IMR-90 (cell line): Measurements from ENCODE around the gene LSG1. TPM values are rescaled to one million over a fixed set of nuclear protein-coding genes. Genes with fewer than 3 reads are reported as not detected.
A peak's percentile ranks its signal among the peaks of the same experiment; 100 is the strongest.

Experiments used
- ATAC-seq: fragments of 200-7000 bp; cut with Tn5 transposase; 2 replicates; pipeline ENCODE4 v1.9.1; 2020; ENCODE audit warnings: low read depth, mild to moderate bottlenecking, moderate library complexity
- BruUV-seq: library from RNA; stranded (reverse); fragments of 400-500 nt; replicated peaks from 2 replicates; lab custom pipeline; 2021; lab: Mats Ljungman, UMichigan
- CTCF ChIA-PET: fragments of 300-600 bp; formaldehyde crosslinking; extraction: SDS; loops from one replicate; lab custom pipeline; 2021; ENCODE audit warnings: antibody characterized with exemption; lab: Yijun Ruan, JAX
- POLR2A ChIA-PET: fragments of 300-600 bp; sonication (Branson Sonifier 250); formaldehyde crosslinking; loops from one replicate; lab custom pipeline; 2022; ENCODE audit warnings: antibody characterized with exemption; ENCODE audit not compliant: unreplicated experiment; lab: Charles Lee
- DNase-seq: peaks from one replicate; pipeline ENCODE4 v3.0.0; 2013
- H2AFZ ChIP-seq: replicated peaks from 2 replicates; pipeline ENCODE3; 2013; ENCODE audit warnings: low read length, mild to moderate bottlenecking; ENCODE audit not compliant: poor library complexity
- H2AK5ac ChIP-seq: 2 replicates; pipeline ENCODE4 v1.6.1; 2013; ENCODE audit warnings: low read depth, low read length, inconsistent platforms
- H2AK9ac ChIP-seq: replicated peaks from 2 replicates; pipeline ENCODE3; 2013; ENCODE audit warnings: mild to moderate bottlenecking, low read depth, low read length, moderate library complexity; ENCODE audit not compliant: poor library complexity
- H2BK120ac ChIP-seq: 2 replicates; pipeline ENCODE4 v1.6.1; 2013; ENCODE audit warnings: low read depth, low read length, inconsistent platforms
- H2BK15ac ChIP-seq: 3 replicates; pipeline ENCODE4 v1.6.1; 2013; ENCODE audit warnings: low read depth, low read length, inconsistent platforms
- H2BK20ac ChIP-seq: 2 replicates; pipeline ENCODE4 v1.6.1; 2013; ENCODE audit warnings: low read depth, mild to moderate bottlenecking, inconsistent platforms, low read length, moderate library complexity
- H2BK5ac ChIP-seq: 2 replicates; pipeline ENCODE4 v1.6.1; 2013; ENCODE audit warnings: mild to moderate bottlenecking, low read depth, low read length, inconsistent platforms; ENCODE audit not compliant: poor library complexity, severe bottlenecking
- H3K14ac ChIP-seq: replicated peaks from 2 replicates; pipeline ENCODE4 v1.6.1; 2013; ENCODE audit warnings: low read depth, low read length, inconsistent platforms
- H3K18ac ChIP-seq: 2 replicates; pipeline ENCODE4 v1.6.1; 2013; ENCODE audit warnings: low read depth, low read length, control low read depth
- H3K23ac ChIP-seq: 2 replicates; pipeline ENCODE4 v1.6.1; 2013; ENCODE audit warnings: low read depth, low read length, inconsistent platforms
- H3K27ac ChIP-seq: 2 replicates; pipeline ENCODE4 v1.5.1; 2013; ENCODE audit warnings: mild to moderate bottlenecking, control low read depth, low read length; ENCODE audit not compliant: insufficient read depth
- H3K27me3 ChIP-seq: 2 replicates; pipeline ENCODE4 v1.6.1; 2013; ENCODE audit warnings: low read length; ENCODE audit not compliant: control insufficient read depth, insufficient read depth
- H3K36me3 ChIP-seq: 2 replicates; pipeline ENCODE4 v1.6.1; 2013; ENCODE audit warnings: low read length, mixed read lengths; ENCODE audit not compliant: control insufficient read depth, insufficient read depth
- H3K4ac ChIP-seq: 2 replicates; pipeline ENCODE4 v1.6.1; 2013; ENCODE audit warnings: low read depth, low read length, inconsistent platforms
- H3K4me1 ChIP-seq: 2 replicates; pipeline ENCODE4 v1.6.1; 2013; ENCODE audit warnings: low read length, mixed read lengths; ENCODE audit not compliant: control insufficient read depth, insufficient read depth
- H3K4me2 ChIP-seq: 2 replicates; pipeline ENCODE4 v1.6.1; 2013; ENCODE audit warnings: low read depth, mild to moderate bottlenecking, control low read depth, low read length, moderate library complexity
- H3K4me3 ChIP-seq: 2 replicates; pipeline ENCODE4 v1.5.1; 2013; ENCODE audit warnings: low read depth, mild to moderate bottlenecking, control low read depth, low read length, moderate library complexity; ENCODE audit not compliant: insufficient read depth
- H3K56ac ChIP-seq: 2 replicates; pipeline ENCODE4 v1.6.1; 2013; ENCODE audit warnings: low read length, inconsistent platforms; ENCODE audit not compliant: insufficient read depth; ENCODE audit errors: extremely low read depth
- H3K79me1 ChIP-seq, 2 experiments: 2 replicates each; pipeline ENCODE4 v1.6.1; 2013; ENCODE audit warnings: low read length in 2 of 2, inconsistent platforms in 1 of 2, low read depth in 1 of 2
- H3K9ac ChIP-seq: 2 replicates; pipeline ENCODE4 v1.6.1; 2013; ENCODE audit warnings: low read depth, low read length, control low read depth
- H3K9me1 ChIP-seq: 2 replicates; pipeline ENCODE4 v1.6.1; 2013; ENCODE audit warnings: low read length, inconsistent platforms; ENCODE audit not compliant: insufficient read depth
- H3K9me3 ChIP-seq: 2 replicates; pipeline ENCODE4 v1.6.1; 2013; ENCODE audit warnings: low read length; ENCODE audit not compliant: control insufficient read depth, insufficient read depth
- H4K20me1 ChIP-seq: 2 replicates; pipeline ENCODE4 v1.6.1; 2013; ENCODE audit warnings: low read length, inconsistent platforms; ENCODE audit not compliant: insufficient read depth
- H4K5ac ChIP-seq: 2 replicates; pipeline ENCODE4 v1.6.1; 2013; ENCODE audit warnings: mild to moderate bottlenecking, low read depth, low read length, control low read depth
- H4K8ac ChIP-seq, 2 experiments: 2 replicates each; pipeline ENCODE4 v1.6.1; 2013; ENCODE audit warnings: low read depth in 2 of 2, low read length in 2 of 2, control low read depth in 1 of 2, inconsistent platforms in 1 of 2
- H4K91ac ChIP-seq: 2 replicates; pipeline ENCODE4 v1.6.1; 2013; ENCODE audit warnings: low read depth, low read length, inconsistent platforms; ENCODE audit not compliant: insufficient read depth
- CTCF ChIP-seq: conservative IDR thresholded peaks from 2 replicates; pipeline ENCODE4 v1.5.1; 2012; ENCODE audit warnings: mild to moderate bottlenecking, low read depth, low read length, improper control_type of control experiment
- ELK1 ChIP-seq: fragments of 150-350 bp; IDR thresholded peaks from 2 replicates; pipeline ENCODE4 v1.6.1; 2016; ENCODE audit warnings: low read depth, mild to moderate bottlenecking, low read length, moderate library complexity, borderline replicate concordance
- MAFK ChIP-seq: IDR thresholded peaks from 2 replicates; pipeline ENCODE4 v1.6.1; 2012; ENCODE audit warnings: low read depth, low read length, improper control_type of control experiment
- MAZ ChIP-seq: IDR thresholded peaks from 2 replicates; pipeline ENCODE4 v1.6.1; 2012; ENCODE audit warnings: low read depth, mild to moderate bottlenecking, low read length, improper control_type of control experiment, moderate library complexity, borderline replicate concordance
- NFE2L2 ChIP-seq: fragments of 150-350 bp; IDR thresholded peaks from 2 replicates; pipeline ENCODE4 v1.6.1; 2016; ENCODE audit warnings: low read depth, mild to moderate bottlenecking, low read length
- POLR2A ChIP-seq: IDR thresholded peaks from 2 replicates; pipeline ENCODE4 v1.6.1; 2012; ENCODE audit warnings: mild to moderate bottlenecking, low read depth, low read length
- RCOR1 ChIP-seq: IDR thresholded peaks from 2 replicates; pipeline ENCODE4 v1.6.1; 2012; ENCODE audit warnings: mild to moderate bottlenecking, low read length, improper control_type of control experiment; ENCODE audit not compliant: insufficient replicate concordance
- SMC3 ChIP-seq: fragments of 150-350 bp; IDR thresholded peaks from 2 replicates; pipeline ENCODE4 v1.6.1; 2016; ENCODE audit warnings: low read depth, mild to moderate bottlenecking, antibody characterized with exemption, low read length, moderate library complexity
- USF2 ChIP-seq: fragments of 150-350 bp; IDR thresholded peaks from 2 replicates; pipeline ENCODE4 v1.6.1; 2017; ENCODE audit warnings: mild to moderate bottlenecking, antibody characterized with exemption, low read length, low read depth
- WGBS, 2 experiments: methylation state at CpG; one replicate each; pipeline versions ENCODE4 v1.1.5 to v1.1.7; 2013; ENCODE audit warnings: missing lambda C conversion rate in 2 of 2; ENCODE audit not compliant: insufficient read length in 1 of 2; ENCODE audit errors: extremely low coverage in 2 of 2; 5-methylcytosine and 5-hydroxymethylcytosine counted together
- dilution Hi-C: fragments of 300-500 bp; cut with HindIII; formaldehyde crosslinking; loops from one replicate; pipeline ENCODE4 v1.14.3; 2018; ENCODE audit warnings: low sequenced_read_pairs; ENCODE audit not compliant: unreplicated experiment
- in situ Hi-C: fragments of 300-500 bp; cut with MboI; formaldehyde crosslinking; loops from 3 replicates; pipeline ENCODE4 v1.14.3; 2019; ENCODE audit warnings: low sequenced_read_pairs, inconsistent platforms, mixed read lengths
- intact Hi-C: fragments of 100-400 bp; cut with micrococcal nuclease; formaldehyde crosslinking; loops from 2 replicates; pipeline ENCODE4 v1.10.0; 2022
- polyA plus RNA-seq, 3 experiments: library from polyadenylated mRNA; depleted of rRNA; stranded (reverse); fragments of >200 nt; gene quantifications; 2 replicates each; pipeline ENCODE4 v1.2.3, GENCODE V29; 2012; ENCODE audit warnings: low replicate concordance in 1 of 3
- total RNA-seq: library from RNA; depleted of rRNA; stranded (reverse); fragments of >200 nt; gene quantifications from 2 replicates; pipeline ENCODE4 v1.2.3, GENCODE V29; 2012

The LSG1 gene
- total and polyA plus RNA-seq, 2 of the 4 experiments (the other 2 are of a cell fraction) = 26.8 to 45.2 TPM

- Histone ChIP-seq H3K27ac (no peak overlapping the region), H2AK9ac (no peak overlapping the region), H3K9me1 (no peaks in the 10 kb centered on the region; the same call in 1 of the 2 replicates), H3K36me3 (peaks cover 17% of the 10 kb centered on the region), H3K23ac (no peak overlapping the region), H4K91ac (no peak overlapping the region), H4K5ac (no peak overlapping the region), H2BK20ac (no peak overlapping the region), H3K4me3 (no peak overlapping the region), H2BK120ac (no peak overlapping the region), H2AK5ac (no peak overlapping the region; the same call in 1 of the 2 replicates), H3K56ac (no peak overlapping the region), H3K18ac (no peak overlapping the region), H3K4me2 (no peak overlapping the region), H2BK5ac (no peak overlapping the region), H2AFZ (no peak overlapping the region), H3K4me1 (peaks cover 5% of the 10 kb centered on the region; the same call in 1 of the 2 replicates), H3K27me3 (no peaks in the 10 kb centered on the region), H4K8ac (no peak overlapping the region), H3K9ac (no peak overlapping the region), H3K79me1 (peaks cover 0 to 3% of the 10 kb centered on the region in 2 experiments; a peak in 1 of 4 replicates), H3K9me3 (no peaks in the 10 kb centered on the region), H3K4ac (no peak overlapping the region), H2BK15ac (no peak overlapping the region), H4K20me1 (no peaks in the 10 kb centered on the region), H3K14ac (no peak overlapping the region)
- dilution Hi-C loops = no loop called here
- intact Hi-C loops = no loop called here
- BruUV-seq = no TSS peak
- in situ Hi-C loops = no loop called here
- TF ChIP-seq RCOR1 = no peak
- no peak for TF ChIP-seq SMC3
- TF ChIP-seq POLR2A = no peak
- TF ChIP-seq NFE2L2 = no peak
- TF ChIP-seq MAZ = no peak
- TF ChIP-seq CTCF = no peak
- no peak for TF ChIP-seq USF2
- no peak for TF ChIP-seq ELK1
- no peak for TF ChIP-seq MAFK
- DNase-seq = peak; percentile 13
- POLR2A ChIA-PET = no interaction called here
- CTCF ChIA-PET = interaction anchor here (0.8 to 1.3 kb wide), 2 partner anchors 10 to 21 kb away, joined by 3 read pairs; no protein-coding TSS in a partner anchor
- WGBS, 2 experiments = 81% methylated on average over 9 of the region's 11 CpGs; no CpG with 5 or more reads in 1 of the 2 experiments
- ATAC-seq = peak; percentile 13; the same call in 1 of the 2 replicates
These were observed 56.8 kb downstream of the LSG1 start for GRCh38 chr3:194615226-194615625.
